ENCODE measurements around the gene CHURC1.

DNA sequence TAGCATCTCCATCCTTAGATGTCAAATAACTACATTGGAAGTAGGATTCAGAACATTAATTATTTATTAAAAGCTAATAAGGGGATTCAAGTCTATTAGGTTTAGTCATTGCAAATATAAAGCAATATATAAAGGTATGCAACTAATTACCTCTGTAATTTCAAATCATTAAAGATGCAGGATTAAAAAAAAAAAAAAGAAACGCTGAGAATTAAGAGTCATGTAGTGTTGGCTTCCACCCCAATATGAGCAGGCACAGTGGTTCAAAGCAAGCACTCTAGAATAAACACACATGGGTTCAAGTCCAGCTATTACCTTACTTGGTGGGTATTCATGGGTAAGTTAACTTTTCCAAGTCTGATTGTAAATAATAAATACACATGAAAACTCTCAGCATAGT, 45.4 kb upstream of the CHURC1 start:
- TF ChIP-seq TAF1 (IDR thresholded peaks at IDR 0.05; ENCODE audit: borderline replicate concordance, insufficient read depth, low read length): no peak
- TF ChIP-seq REST (IDR thresholded peaks at IDR 0.05; ENCODE audit: insufficient read depth in 1 of 2, low read depth in 2 of 2, low read length in 2 of 2): no peak
- no peak for TF ChIP-seq POLR2AphosphoS5 (IDR thresholded peaks at IDR 0.05; ENCODE audit: low read depth, low read length)

All from PFSK-1 (cell line).